Glomerular visceral epithelial cell (primary cell): ENCODE results near the gene KIF21A.
"Not testable (repeated sequence)": the region's sequence is repeated elsewhere in the genome, so short reads cannot be mapped to it uniquely, and the experiment has no call there.

Experiments used
- DNase-seq: peaks from one replicate; pipeline ENCODE4 v3.0.0-alpha.2; 2016; ENCODE audit errors: extremely low spot score

The KIF21A gene, protein sequence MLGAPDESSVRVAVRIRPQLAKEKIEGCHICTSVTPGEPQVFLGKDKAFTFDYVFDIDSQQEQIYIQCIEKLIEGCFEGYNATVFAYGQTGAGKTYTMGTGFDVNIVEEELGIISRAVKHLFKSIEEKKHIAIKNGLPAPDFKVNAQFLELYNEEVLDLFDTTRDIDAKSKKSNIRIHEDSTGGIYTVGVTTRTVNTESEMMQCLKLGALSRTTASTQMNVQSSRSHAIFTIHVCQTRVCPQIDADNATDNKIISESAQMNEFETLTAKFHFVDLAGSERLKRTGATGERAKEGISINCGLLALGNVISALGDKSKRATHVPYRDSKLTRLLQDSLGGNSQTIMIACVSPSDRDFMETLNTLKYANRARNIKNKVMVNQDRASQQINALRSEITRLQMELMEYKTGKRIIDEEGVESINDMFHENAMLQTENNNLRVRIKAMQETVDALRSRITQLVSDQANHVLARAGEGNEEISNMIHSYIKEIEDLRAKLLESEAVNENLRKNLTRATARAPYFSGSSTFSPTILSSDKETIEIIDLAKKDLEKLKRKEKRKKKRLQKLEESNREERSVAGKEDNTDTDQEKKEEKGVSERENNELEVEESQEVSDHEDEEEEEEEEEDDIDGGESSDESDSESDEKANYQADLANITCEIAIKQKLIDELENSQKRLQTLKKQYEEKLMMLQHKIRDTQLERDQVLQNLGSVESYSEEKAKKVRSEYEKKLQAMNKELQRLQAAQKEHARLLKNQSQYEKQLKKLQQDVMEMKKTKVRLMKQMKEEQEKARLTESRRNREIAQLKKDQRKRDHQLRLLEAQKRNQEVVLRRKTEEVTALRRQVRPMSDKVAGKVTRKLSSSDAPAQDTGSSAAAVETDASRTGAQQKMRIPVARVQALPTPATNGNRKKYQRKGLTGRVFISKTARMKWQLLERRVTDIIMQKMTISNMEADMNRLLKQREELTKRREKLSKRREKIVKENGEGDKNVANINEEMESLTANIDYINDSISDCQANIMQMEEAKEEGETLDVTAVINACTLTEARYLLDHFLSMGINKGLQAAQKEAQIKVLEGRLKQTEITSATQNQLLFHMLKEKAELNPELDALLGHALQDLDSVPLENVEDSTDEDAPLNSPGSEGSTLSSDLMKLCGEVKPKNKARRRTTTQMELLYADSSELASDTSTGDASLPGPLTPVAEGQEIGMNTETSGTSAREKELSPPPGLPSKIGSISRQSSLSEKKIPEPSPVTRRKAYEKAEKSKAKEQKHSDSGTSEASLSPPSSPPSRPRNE (N-terminal part only)

DNA sequence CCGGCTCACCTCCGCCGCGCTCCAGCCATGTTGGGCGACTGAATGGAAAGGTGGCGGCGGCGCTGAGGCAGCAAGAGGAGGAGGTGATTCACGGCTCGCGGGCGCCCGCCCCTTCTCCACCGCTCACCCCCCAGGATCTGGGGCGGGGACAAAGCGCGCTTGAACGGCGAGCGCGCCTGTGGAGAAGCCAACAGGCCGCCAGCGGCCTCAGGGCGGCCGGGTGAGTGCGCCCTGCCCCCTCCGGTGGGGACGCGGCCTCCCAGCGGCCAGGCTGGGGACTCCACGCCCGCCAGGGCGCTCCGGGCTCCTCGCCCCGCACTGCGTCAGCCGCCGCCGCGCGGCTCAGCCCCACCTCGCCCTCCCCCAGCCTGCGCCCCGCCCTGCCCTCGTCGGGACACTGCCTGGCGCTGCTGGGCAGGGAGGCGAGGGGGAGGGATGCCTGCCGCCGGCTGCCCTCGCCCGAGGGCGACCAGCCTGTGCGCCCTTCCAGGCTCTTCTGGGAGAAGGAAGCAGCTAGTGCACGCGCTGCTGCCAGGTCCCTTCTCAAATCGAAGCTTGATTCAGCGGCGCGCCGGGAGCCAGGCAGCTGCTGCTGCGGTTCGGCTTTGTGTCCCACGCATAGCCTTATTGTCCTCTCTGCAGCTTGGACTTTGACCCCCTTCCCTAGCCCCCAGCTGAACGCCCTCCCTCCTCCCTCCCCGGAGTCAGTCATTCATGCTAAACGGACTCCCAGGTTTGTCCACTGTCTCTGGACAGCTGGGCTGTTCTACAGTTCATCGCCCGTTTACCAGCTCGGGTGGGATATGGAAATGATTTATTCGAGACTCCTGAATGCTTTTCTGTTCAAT, at the start of gene KIF21A:
Gene KIF21A, minus strand, starts transcription at position 40 of the 848 bp plus-strand sequence. CDS start 150 bp downstream, outside the sequence.
- peak; percentile 96 for DNase-seq

DNA sequence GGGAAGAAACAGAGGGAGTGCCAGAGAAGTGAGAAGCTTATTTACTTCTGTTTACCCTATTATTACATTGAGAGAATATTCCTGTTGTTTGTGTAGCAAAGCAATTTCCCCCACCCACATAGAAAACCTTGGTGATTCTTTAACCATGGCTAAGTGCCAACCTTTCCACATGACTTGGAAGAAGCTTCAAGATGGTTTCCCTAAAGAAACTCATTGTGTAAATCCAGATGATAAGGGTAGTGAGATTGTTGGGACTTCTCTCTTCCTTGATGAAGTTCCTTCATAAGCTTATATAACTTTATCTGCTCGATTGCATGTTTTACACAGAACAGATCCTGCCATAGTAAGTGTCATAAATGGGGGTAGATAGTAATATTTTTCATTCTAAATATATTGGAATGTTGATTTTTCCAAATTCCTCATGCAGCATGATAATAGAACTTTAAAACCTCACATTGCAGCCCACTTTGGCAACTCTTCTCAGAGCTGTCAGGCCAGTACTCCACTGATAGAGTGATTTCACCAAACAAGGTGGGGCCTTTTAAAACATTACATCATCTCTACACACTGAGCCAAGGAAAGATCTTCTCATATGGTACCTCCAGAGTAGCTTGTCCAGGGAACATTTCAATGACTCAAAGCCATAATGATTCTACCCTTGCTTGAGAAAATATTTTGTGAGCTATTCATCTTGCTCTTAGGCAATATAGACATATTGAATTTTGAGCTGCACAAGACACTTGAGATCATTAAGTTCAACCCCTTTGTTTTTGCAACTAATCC, 47.8 kb upstream of the KIF21A start:
- peak; percentile 31 for DNase-seq

DNA sequence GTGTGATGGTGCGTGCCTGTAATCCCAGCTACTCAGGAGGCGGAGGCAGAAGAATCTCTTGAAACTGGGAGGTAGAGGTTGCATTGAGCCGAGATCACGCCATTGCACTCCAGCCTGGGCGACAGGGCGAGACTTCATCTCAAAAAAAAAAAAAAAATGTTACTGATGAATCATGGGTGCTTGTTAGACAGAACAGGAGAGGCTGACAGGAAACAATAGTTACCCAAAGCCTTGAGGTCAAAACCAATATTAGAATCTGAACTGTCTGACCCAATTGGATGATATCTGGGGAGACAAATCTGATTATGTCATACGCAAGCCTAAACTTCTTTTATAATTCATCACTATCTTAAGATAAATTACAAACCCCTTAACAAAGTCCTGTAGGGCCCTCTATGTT, 40.7 kb upstream of the KIF21A start:
- no peak for DNase-seq

DNA sequence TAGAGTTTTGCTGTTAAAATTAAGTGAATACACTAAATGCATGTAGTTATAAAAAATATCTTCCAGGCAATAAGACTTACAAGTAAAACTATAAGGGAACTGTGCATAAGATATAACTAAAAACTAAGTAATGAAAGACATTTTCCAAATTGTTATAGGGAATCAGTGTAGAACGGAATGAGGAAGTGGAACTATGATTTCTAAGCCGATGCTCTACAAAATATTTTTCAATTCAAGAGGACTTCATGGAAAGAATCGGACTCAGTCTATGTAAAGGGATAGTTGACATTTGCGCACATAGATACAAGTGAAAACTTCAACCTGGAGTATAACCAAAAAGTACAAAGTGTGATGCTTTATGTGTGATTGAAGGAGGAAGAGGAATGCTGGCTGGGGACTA, 40.1 kb upstream of the KIF21A start:
- no peak for DNase-seq

DNA sequence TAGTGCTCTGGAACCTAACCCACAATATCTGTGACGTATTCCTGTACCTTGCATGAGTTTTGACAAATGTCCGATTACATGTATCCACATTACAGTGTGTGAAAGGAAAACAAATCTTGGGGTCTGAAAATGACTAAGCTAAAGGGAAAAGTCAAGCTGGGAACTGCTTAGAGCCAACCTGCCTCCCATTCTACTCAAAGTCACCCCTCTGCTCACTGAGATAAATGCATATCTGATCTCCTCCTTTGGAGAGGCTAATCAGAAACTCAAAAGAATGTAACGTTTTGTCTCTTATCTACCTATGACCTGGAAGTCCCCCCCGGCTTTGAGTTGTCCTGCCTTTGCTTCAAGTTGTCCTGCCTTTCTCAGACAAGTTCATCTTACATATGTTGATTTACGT, 34.0 kb upstream of the KIF21A start:
- DNase-seq = no peak

DNA sequence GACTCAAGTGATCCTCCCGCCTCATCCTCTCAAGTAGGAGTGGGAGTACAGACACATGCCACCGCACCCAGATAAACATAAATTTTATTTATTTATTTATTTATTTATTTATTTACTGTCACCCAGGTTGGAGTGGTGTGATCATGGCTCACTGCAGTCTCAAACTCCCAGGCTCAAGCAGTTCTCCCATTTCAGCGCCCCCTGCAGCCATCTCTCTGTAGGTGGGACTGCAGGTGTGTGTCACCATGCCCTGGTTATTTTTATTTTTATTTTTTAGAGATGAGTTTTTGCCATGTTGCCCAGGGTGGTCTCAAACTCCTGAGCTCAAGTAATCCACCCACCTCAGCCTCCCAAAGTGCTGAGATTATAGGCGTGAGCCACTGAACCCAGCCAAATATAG, 33.2 kb upstream of the KIF21A start:
- DNase-seq = no peak

DNA sequence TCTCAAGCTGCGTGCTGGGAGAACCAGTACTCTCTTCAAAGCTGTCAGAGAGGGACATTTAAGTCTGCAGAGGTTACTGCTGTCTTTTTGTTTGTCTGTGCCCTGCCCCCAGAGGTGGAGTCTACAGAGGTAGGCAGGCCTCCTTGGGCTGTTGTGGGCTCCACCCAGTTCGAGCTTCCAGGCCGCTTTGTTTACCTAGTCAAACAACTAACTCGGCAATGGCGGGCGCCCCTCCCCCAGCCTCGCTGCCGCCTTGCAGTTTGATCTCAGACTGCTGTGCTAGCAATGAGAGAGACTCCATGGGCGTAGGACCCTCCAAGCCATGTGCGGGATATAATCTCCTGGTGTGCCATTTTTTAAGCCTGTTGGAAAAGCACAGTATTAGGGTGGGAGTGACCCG, 32.2 kb upstream of the KIF21A start:
- not testable (repeated sequence) for DNase-seq

DNA sequence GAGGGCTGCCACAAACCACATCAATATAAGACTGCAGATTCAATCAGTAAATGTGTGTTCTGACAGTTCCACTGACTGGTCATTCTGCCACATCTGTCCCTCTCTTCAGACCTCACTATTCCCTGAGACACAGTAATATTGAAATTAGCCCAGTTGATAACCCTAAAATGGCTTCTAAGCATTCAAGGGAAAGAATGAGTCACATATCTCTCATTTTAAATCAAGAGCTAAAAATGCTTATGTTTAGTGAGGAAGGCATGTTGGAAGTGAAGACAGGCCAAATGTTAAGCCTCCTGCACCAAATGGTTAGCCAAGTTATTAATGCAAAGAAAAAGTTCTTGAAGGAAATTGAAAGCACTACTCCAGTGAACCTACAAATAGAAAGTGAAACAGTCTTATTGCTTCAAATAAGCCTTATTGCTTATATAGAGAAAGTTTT, 24.5 kb upstream of the KIF21A start:
- no peak for DNase-seq

DNA sequence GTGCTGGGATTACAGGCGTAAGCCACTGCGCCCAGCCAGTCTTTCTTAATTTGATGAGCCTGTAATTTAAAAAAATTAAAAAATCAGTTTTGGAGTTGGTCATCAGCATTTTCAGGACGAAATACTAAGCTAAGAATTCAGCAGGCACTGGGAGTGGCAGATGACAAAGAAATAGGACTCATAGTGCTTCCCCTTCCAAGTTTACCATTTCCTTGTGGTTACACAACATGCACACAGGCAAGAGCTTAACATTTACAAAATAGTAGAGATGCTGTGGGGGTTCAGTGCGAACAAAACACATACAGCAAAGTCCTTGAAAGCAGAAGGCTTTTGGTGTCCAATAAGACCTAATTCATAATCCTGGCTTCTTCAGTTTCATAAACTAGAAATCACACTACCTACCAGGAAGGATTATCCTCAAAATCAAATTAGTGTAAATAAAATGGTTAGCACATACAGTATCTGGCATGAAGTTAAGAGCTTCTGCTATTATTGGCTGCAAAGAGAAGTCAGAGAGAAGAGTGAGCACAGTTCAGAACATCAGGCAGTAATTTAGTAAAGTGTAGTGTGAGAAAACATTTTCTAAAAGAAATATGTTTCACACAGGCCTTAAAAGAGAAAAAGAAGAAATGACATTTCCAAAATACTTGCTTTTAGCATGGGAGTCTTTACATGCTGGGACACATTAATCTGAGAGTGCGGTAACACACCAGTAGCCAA, 22.2 kb upstream of the KIF21A start:
- no peak for DNase-seq

DNA sequence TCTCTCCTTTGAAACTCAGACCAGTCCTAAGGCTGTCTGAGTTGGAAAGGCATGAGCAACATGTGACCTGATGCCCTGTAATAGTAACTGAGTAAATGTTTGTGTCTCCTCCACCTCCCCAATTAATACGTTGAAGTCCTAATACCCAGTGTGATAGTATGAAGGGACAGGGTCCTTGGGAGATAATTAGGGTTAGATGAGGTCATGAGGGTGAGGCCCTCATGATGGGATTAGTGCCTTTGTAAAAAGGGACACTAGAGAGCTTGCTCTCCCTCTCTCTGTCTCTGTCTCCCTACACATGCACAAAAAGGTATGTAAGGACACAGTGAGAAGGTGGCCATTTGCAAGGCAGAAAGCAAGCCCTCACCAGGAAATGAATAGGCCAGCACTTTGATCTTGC, 18.1 kb upstream of the KIF21A start:
- DNase-seq = no peak

DNA sequence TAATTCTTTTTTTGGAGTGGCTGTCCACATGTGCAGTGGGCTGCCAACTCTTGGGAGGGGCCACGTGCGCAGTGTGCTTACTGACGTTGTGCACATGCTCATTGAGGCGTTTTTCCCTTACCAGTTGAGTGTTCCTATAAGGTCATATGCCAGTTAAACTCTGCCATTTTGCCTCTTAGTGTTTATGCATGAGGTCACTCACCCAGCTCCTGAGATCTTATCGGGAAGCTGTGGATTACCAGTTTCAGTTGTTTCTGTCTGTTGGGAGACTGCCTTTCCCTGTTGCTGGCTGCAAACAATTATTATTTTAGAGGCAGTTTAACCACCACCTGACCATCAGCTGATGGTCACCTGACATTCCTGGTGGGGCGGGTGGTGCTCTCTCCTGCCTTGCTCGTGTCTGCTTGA, 16.1 kb upstream of the KIF21A start:
- DNase-seq = no peak

DNA sequence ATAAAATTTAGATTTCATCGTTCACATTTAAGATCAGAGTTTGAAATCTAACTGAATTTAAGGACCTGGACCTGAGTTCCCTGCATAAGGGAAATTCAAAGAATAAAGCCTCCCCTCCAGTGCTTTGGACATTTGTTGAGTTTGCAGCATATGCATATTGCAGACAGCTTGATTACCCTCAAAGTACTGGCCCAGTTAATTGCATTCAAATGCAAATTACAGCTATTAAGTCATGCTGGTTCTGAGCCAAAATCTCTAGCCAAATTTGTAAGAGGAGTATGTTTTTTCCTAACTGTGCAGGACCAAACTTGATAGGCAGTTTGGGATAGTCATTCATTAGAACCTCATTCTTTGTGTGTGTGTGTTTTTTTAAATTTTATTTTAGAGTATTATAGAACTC, 9.1 kb upstream of the KIF21A start:
- DNase-seq = no peak

DNA sequence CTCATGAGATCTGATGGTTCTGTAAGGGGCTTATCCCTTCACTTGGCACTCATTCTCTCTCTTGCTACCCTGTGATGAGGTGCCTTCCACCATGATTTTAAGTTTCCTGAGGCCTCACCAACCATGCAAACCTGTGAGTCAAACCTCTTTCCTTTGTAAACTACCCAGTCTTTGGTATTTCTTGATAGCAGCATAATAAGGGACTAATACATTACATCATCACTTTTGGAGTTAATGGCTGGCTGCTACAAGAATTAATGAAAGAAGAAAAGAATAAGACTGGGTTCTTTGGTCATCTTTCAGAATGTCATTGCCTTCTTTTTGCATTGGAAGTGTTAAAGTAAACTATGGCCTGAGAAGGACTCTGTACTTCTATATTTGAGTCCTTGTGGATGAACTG, 5.1 kb upstream of the KIF21A start:
- no peak for DNase-seq

DNA sequence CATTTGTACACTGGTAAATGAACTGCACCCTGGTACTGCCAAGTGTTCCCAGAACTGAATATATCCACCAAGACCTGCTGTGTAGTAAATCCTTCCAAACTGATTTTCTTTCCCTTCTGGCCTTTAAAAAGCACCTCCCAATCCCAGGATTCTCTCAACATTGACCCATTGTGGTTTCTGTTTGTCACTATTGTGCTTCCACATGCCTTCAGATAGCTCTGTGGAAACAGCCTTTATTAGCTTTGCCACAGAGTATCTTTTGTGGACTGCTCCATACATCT, 949 bp upstream of the KIF21A start:
- DNase-seq = no peak

DNA sequence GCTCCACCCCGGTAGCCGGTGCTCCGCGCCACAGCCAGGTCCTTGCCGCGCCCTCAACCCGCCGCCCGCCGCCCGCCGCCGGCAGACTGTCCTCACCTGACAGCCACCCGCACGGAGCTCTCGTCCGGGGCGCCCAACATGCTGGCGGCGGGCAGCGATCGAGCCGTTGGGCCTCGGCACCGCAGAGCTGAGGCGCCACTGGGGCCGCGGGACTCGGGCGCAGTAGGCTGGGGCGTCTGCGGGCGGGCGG, 164 bp downstream of the KIF21A start:
- DNase-seq = no peak

DNA sequence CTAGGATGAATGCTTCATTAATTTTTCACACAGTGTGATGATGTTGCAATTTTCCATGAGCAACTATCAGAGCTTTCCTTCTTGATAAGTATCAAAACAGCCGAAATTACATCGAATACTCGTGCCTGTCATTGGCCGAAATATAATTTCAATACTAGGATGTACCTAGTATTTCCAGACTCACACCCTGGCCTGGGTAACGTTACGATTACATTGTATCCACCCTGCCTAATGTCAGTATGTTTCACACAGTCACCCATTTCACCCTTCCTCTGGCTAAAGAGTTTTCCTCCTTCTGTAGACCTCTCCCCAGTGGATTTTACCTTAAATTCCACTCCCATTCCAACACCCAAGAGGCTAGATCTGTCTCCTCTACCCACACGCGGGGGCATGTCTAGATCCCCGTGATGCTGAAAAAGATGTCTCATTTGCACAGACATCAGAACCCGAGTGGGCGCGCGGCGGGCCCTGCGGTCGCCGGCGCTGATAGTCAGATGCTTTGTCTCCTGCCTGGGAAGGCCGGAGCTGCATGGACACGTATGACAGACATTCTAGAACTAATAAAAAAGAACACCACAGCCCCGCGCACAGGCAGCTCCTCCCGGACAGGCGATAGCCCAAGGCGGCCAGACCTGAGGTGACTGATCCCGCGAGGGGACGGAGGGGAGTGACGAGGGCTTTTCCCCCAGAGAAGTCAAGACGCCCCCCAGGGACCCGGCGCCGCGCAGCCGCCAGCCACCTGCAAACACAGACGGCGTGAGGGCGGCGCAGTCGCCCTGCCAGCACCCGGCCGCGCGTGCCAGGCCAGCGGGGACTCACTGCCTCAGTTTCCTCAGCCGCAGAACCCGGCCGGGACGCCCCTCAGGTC, 723 bp downstream of the KIF21A start:
- peak; percentile 54 for DNase-seq

DNA sequence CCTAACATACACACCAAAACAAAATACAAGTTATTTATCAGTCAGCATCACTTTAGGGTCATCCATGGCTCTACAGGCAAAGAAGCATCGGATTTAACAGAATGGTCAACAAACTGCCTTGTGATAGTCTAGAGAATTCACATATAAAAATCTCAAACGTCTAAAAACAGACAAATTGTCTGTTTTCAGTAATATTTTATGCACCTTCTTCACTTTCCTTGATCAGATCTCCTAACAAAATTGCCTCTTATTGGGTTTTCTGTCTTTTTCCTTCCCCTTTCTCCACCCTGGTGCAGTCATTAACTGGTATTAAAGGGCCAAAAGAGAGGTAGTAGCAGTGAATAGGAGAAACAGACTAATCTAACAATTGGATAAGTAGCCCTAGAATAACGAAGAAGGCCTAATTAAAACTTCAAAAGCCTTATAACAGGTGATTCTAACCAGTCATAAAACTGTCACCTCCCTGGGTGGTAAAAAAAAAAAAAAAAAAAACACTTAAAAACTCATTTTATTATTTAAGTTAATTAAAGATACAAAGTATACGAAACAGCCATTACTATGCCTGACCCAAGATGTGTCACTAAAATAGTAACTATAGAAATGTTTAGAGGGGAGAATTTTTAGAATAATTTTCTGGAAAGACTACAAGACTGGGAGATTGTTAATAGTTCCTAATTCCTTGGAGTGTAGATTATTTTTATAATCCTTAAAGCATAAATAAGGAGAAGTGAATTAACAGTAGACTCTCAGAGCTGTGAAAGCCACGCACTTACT, 1.5 kb downstream of the KIF21A start:
- no peak for DNase-seq

DNA sequence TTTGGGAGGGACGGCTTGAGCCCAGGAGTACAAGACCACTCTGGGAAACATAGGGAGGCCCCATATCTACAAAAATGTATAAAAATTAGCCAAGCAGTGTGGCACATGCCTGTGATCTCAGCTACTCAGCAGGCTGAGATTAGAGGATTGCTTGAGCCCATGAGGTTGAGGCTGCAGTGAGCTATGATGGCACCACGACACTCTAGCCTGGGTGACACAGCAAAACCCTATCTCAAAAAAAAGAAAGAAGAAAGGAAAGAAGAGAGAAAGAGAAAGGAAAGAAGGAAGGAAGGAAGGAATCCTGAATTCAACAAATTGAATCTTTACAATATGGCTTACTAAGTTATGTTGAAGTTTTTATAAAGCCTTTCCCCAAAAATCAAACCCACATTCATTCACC, 2.1 kb downstream of the KIF21A start:
- DNase-seq = no peak
